HL-60 (cell line): ENCODE measurements around the gene LSS.

Source experiments
- DNase-seq, 2 experiments: peaks; one replicate each; pipeline ENCODE4 v3.0.0-alpha.2; 2010 to 2020; ENCODE audit warnings: low read depth in 1 of 2, low spot score in 1 of 2
- H3K27ac ChIP-seq: fragments of 250-450 bp; sonication (Bioruptor Pico); replicated peaks from 2 replicates; pipeline ENCODE4 v1.5.1; 2020; ENCODE audit warnings: mild to moderate bottlenecking, moderate library complexity
- H3K27me3 ChIP-seq: fragments of 250-450 bp; sonication (Bioruptor Pico); 2 replicates; pipeline ENCODE4 v1.5.1; 2021; ENCODE audit warnings: mild to moderate bottlenecking, moderate library complexity; ENCODE audit not compliant: insufficient read depth, poor library complexity, severe bottlenecking
- H3K4me3 ChIP-seq: replicated peaks from 2 replicates; pipeline ENCODE4 v1.5.1; 2011; ENCODE audit warnings: mild to moderate bottlenecking, control low read depth, low read length; ENCODE audit not compliant: insufficient read depth
- GABPA ChIP-seq: IDR thresholded peaks from 2 replicates; pipeline ENCODE4 v1.6.1; 2012; ENCODE audit warnings: low read depth
- POLR2AphosphoS5 ChIP-seq: IDR thresholded peaks from 2 replicates; pipeline ENCODE4 v1.6.1; 2012; ENCODE audit warnings: low read depth
- SPI1 ChIP-seq: IDR thresholded peaks from 2 replicates; pipeline ENCODE4 v1.6.1; 2012; ENCODE audit warnings: low read depth, mild to moderate bottlenecking, borderline replicate concordance
- TF ChIP-seq, protein P1 (sequence below): IDR thresholded peaks from one replicate; pipeline ENCODE4 v1.5.1; 2011; ENCODE audit warnings: low read length, control low read depth, inconsistent platforms; ENCODE audit not compliant: insufficient read depth
- TF ChIP-seq, protein P2 (sequence below): IDR thresholded peaks from 2 replicates; pipeline ENCODE4 v1.6.1; 2012; ENCODE audit warnings: low read depth; ENCODE audit not compliant: insufficient replicate concordance

The LSS gene

DNA sequence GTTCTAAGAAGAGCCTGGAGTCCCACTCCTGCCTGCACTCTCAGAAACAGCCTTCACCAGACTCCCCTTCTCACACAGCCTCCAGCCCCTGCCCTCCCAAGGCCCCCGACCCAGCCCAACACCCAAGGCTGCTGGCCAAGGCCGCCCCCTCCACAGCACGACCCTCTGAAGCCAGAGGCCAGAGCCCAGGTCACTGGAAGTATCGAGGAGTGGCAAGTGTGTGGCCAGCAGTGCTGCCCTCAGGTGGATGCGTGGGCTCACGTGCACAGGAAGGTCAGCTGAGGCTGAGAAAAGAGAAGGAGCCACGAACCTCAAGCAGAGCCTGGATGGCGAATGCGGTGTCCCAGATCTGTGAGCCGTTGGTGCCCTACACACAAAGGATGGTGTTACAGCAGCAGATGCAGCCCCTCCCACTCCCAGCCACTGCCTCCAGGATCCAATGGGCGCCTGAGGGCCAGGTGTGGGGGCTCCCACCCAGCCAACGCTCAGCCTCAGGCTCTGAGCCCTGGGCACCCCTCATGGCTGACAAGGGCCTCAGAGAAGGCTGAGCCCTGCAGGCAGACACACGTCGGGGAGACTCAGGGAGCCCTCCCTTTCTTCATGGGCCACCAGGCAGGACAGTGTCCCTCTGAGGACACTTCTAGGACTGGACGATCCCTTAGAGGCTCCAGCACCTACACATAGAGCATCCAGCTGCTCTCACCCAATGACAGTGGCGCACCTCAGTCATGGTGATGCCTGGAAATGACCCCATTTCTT, 18.0 kb downstream of the LSS start:
- H3K4me3 ChIP-seq = no peak overlapping the region
- no peak for DNase-seq
- TF ChIP-seq, protein P1, sequence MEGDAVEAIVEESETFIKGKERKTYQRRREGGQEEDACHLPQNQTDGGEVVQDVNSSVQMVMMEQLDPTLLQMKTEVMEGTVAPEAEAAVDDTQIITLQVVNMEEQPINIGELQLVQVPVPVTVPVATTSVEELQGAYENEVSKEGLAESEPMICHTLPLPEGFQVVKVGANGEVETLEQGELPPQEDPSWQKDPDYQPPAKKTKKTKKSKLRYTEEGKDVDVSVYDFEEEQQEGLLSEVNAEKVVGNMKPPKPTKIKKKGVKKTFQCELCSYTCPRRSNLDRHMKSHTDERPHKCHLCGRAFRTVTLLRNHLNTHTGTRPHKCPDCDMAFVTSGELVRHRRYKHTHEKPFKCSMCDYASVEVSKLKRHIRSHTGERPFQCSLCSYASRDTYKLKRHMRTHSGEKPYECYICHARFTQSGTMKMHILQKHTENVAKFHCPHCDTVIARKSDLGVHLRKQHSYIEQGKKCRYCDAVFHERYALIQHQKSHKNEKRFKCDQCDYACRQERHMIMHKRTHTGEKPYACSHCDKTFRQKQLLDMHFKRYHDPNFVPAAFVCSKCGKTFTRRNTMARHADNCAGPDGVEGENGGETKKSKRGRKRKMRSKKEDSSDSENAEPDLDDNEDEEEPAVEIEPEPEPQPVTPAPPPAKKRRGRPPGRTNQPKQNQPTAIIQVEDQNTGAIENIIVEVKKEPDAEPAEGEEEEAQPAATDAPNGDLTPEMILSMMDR = no peak
- TF ChIP-seq, protein P2, sequence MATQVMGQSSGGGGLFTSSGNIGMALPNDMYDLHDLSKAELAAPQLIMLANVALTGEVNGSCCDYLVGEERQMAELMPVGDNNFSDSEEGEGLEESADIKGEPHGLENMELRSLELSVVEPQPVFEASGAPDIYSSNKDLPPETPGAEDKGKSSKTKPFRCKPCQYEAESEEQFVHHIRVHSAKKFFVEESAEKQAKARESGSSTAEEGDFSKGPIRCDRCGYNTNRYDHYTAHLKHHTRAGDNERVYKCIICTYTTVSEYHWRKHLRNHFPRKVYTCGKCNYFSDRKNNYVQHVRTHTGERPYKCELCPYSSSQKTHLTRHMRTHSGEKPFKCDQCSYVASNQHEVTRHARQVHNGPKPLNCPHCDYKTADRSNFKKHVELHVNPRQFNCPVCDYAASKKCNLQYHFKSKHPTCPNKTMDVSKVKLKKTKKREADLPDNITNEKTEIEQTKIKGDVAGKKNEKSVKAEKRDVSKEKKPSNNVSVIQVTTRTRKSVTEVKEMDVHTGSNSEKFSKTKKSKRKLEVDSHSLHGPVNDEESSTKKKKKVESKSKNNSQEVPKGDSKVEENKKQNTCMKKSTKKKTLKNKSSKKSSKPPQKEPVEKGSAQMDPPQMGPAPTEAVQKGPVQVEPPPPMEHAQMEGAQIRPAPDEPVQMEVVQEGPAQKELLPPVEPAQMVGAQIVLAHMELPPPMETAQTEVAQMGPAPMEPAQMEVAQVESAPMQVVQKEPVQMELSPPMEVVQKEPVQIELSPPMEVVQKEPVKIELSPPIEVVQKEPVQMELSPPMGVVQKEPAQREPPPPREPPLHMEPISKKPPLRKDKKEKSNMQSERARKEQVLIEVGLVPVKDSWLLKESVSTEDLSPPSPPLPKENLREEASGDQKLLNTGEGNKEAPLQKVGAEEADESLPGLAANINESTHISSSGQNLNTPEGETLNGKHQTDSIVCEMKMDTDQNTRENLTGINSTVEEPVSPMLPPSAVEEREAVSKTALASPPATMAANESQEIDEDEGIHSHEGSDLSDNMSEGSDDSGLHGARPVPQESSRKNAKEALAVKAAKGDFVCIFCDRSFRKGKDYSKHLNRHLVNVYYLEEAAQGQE = no peak
- no peak for TF ChIP-seq GABPA
- TF ChIP-seq POLR2AphosphoS5 = no peak
- TF ChIP-seq SPI1 = no peak
- no peaks in the 10 kb centered on the region for H3K27me3 ChIP-seq
- no peak overlapping the region for H3K27ac ChIP-seq

DNA sequence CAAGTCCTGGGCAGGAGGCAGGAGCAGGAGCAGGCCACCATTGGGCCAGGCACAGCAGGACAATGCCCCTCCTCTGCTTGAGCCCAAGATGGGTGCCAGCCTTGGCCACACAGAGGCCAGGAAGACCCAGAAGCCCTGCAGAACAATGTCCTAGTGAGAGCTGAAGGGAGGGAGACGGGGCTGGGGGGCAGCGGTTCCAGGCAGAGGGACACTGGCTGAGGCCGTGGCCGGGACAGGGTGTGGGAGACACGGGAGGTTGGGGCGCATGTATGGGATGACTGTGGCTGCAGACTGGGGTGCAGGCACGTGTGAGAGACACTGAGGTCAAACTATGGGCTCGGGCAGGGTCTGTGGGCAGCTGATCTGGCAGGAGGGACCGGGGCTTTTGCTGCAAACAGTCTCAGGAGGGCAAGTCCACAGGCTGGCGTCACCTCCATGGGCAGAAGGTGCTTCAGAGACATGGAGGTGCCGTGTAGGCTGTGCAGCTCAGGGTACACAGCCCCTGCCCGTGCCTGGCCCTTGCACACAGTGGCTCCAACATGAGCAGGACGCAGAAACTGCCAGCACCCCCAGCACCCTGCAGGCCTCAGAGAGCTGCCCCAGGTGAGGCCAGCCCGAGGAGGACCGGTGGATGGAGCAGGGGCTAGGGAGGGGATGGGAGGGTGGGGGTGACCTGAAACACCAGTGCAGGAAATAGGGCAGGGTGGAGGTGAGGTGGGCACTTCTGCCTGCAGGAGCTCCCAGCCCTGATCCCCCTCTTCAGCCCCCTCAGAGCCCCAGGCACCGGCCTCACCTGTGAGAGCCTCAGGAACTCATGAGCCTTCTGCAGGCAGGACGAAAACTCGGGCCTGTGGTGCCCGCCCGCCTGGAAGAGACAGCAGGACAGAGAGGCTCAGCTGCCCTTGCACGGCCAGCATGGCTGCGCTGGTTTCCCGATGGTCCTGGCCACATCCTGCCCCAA, 19.5 kb downstream of the LSS start:
- no peak overlapping the region for H3K27ac ChIP-seq
- no peak for DNase-seq
- TF ChIP-seq, protein P2 = no peak
- TF ChIP-seq, protein P1 = no peak
- TF ChIP-seq GABPA = no peak
- no peak for TF ChIP-seq SPI1
- TF ChIP-seq POLR2AphosphoS5 = no peak; the same call in 1 of the 2 replicates
- no peak overlapping the region for H3K4me3 ChIP-seq
- no peaks in the 10 kb centered on the region for H3K27me3 ChIP-seq

DNA sequence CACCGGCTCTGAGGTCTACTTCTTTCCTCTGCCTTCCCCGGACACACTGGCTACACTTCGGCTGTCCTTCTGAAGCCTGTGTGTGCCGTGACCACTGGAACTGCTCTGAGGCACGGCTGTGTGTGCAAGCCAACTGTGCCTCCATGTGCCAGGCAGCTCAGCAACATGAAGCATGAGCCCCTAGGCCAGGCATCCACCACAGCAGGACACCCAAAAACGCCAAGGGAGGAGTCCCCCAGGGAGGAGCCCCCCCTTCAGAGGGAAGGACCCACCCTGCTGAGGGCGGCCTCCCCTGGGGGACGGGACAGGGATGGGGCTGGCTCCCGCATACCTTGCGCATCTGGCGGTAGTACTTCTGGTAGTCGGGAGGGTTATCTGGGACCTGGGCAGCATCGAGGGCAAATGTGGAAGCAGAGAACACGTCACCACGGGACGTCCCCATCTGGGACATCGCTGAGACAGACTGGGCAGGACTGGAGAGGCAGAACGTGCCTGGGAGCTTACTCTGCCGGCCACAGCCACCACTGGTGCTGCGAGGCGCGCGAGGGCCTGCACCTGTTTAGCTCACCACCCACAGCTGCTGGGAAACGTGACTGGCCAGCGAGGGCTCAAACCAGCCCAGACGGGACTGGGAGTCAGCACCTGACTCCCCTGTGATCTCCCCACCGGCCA, 20.5 kb downstream of the LSS start:
- H3K27me3 ChIP-seq = no peaks in the 10 kb centered on the region
- no peak overlapping the region for H3K27ac ChIP-seq
- TF ChIP-seq GABPA (no peak), SPI1 (no peak), POLR2AphosphoS5 (no peak)
- TF ChIP-seq, protein P1 = no peak
- TF ChIP-seq, protein P2 = no peak
- H3K4me3 ChIP-seq = no peak overlapping the region
- DNase-seq = no peak
